WTC11 (cell line): ENCODE measurements around the gene KSR2. TPM values are rescaled to one million over a fixed set of nuclear protein-coding genes. Genes with fewer than 3 reads are reported as not detected.

Source experiments
- ATAC-seq: fragments of 200-7000 bp; cut with Tn5 transposase; 2 replicates; pipeline ENCODE4 v1.10.0; 2021; ENCODE audit warnings: mild to moderate bottlenecking, moderate library complexity
- CTCF ChIA-PET: fragments of 300-600 bp; sonication (Branson Sonifier 250); formaldehyde crosslinking; loops from one replicate; lab custom pipeline; 2021; ENCODE audit warnings: antibody characterized with exemption; lab: Charles Lee
- POLR2A ChIA-PET: fragments of 350-600 bp; sonication (Branson Sonifier 250); formaldehyde crosslinking; loops from one replicate; lab custom pipeline; 2021; ENCODE audit warnings: antibody characterized with exemption; lab: Charles Lee
- DNase-seq: peaks from one replicate; pipeline ENCODE4 v3.0.0; 2021; ENCODE audit warnings: low spot score
- H3K27ac Mint-ChIP-seq: 2 replicates; pipeline ENCODE4 v1.8.0; 2021; ENCODE audit warnings: mixed read lengths
- H3K27me3 Mint-ChIP-seq: 2 replicates; pipeline ENCODE4 v1.8.0; 2021; ENCODE audit warnings: low read depth, mild to moderate bottlenecking, moderate library complexity, mixed read lengths
- H3K36me3 Mint-ChIP-seq: 2 replicates; pipeline ENCODE4 v1.8.0; 2021; ENCODE audit warnings: mixed read lengths
- H3K4me1 Mint-ChIP-seq: 2 replicates; pipeline ENCODE4 v1.8.0; 2022; ENCODE audit warnings: mixed read lengths
- H3K4me3 Mint-ChIP-seq: 2 replicates; pipeline ENCODE4 v1.8.0; 2021; ENCODE audit warnings: mild to moderate bottlenecking, moderate library complexity, mixed read lengths
- H3K9me3 Mint-ChIP-seq: 2 replicates; pipeline ENCODE4 v1.8.0; 2021; ENCODE audit warnings: mixed read lengths
- ARID4B ChIP-seq: sonication (generic); formaldehyde crosslinking; IDR thresholded peaks from 2 replicates; pipeline ENCODE4 v1.8.0; 2023; ENCODE audit warnings: missing genetic modification reagents, mild to moderate bottlenecking, borderline replicate concordance
- CREB1 ChIP-seq: sonication (generic); formaldehyde crosslinking; IDR thresholded peaks from 2 replicates; pipeline ENCODE4 v1.8.0; 2023; ENCODE audit warnings: mild to moderate bottlenecking, missing genetic modification reagents
- CTCF ChIP-seq: fragments of 200-600 bp; IDR thresholded peaks from 2 replicates; pipeline ENCODE4 v1.8.0; 2022; ENCODE audit warnings: antibody characterized with exemption
- E2F4 ChIP-seq: sonication (generic); formaldehyde crosslinking; IDR thresholded peaks from 2 replicates; pipeline ENCODE4 v1.8.1; 2022; ENCODE audit warnings: low read depth, mild to moderate bottlenecking, moderate library complexity, missing genetic modification reagents, borderline replicate concordance
- ESRRA ChIP-seq: sonication (generic); formaldehyde crosslinking; IDR thresholded peaks from 2 replicates; pipeline ENCODE4 v1.8.1; 2022; ENCODE audit warnings: mild to moderate bottlenecking, missing genetic modification reagents, borderline replicate concordance
- FOXJ3 ChIP-seq: sonication (generic); formaldehyde crosslinking; IDR thresholded peaks from 2 replicates; pipeline ENCODE4 v1.9.0; 2021; ENCODE audit warnings: missing genetic modification reagents, mild to moderate bottlenecking, borderline replicate concordance
- FOXP1 ChIP-seq: sonication (generic); formaldehyde crosslinking; IDR thresholded peaks from 2 replicates; pipeline ENCODE4 v1.8.0; 2022; ENCODE audit warnings: missing genetic modification reagents, mild to moderate bottlenecking, moderate library complexity, borderline replicate concordance
- GABPB1 ChIP-seq: sonication (generic); formaldehyde crosslinking; IDR thresholded peaks from 2 replicates; pipeline ENCODE4 v1.8.1; 2023; ENCODE audit warnings: mild to moderate bottlenecking, missing genetic modification reagents
- MLX ChIP-seq: sonication (generic); formaldehyde crosslinking; IDR thresholded peaks from 2 replicates; pipeline ENCODE4 v1.8.1; 2023; ENCODE audit warnings: mild to moderate bottlenecking, missing genetic modification reagents, moderate library complexity
- TP53 ChIP-seq: sonication (generic); formaldehyde crosslinking; IDR thresholded peaks from 2 replicates; pipeline ENCODE4 v1.8.1; 2023; ENCODE audit warnings: mild to moderate bottlenecking, missing genetic modification reagents
- ZBTB43 ChIP-seq: sonication (generic); formaldehyde crosslinking; IDR thresholded peaks from 2 replicates; pipeline ENCODE4 v1.8.1; 2023; ENCODE audit warnings: mild to moderate bottlenecking, missing genetic modification reagents
- ZNF423 ChIP-seq: fragments of 250-450 bp; sonication (Bioruptor Pico); IDR thresholded peaks from 2 replicates; pipeline ENCODE4 v2.1.2; 2022; ENCODE audit warnings: mild to moderate bottlenecking, moderate library complexity
- ZNF532 ChIP-seq: fragments of 250-450 bp; sonication (Bioruptor Pico); IDR thresholded peaks from 2 replicates; pipeline ENCODE4 v1.9.0; 2021; ENCODE audit warnings: mild to moderate bottlenecking, borderline replicate concordance
- total RNA-seq: library from RNA; stranded (reverse); gene quantifications from 3 replicates; pipeline ENCODE4 v1.2.3, GENCODE V29; 2021

KSR2 gene
- total RNA-seq, 1 experiment from 2014 or later: 2.4 TPM

GRCh38 chr12:117853600-117853999, 115.2 kb downstream of the KSR2 start:
- Mint-ChIP-seq H3K27me3 (no peaks in the 10 kb centered on the region), H3K27ac (no peak overlapping the region), H3K36me3 (no peaks in the 10 kb centered on the region), H3K4me3 (no peak overlapping the region), H3K4me1 (peaks cover 5% of the 10 kb centered on the region; the same call in 1 of the 2 replicates), H3K9me3 (no peaks in the 10 kb centered on the region)
- ATAC-seq: no peak
- TF ChIP-seq GABPB1 (no peak), E2F4 (no peak), TP53 (CRISPR knock-in tag) (no peak), FOXP1 (CRISPR knock-in tag) (no peak), CREB1 (CRISPR knock-in tag) (no peak), ARID4B (CRISPR knock-in tag) (no peak), ESRRA (CRISPR knock-in tag) (no peak), ZNF532 (CRISPR knock-in tag) (no peak), ZBTB43 (CRISPR knock-in tag) (no peak), FOXJ3 (no peak), MLX (CRISPR knock-in tag) (no peak), CTCF (no peak), ZNF423 (no peak)
- no peak for DNase-seq
- POLR2A ChIA-PET: no interaction called here
- CTCF ChIA-PET: interaction anchor here (7.4 kb wide), 1 partner anchor 16 kb away, joined by 72 read pairs; no protein-coding TSS in a partner anchor
